GM13977 (cell line): ENCODE results near the gene CFAP43.
A peak's percentile ranks its signal among the peaks of the same experiment; 100 is the strongest.

Experiments used
- DNase-seq: peaks from one replicate; pipeline ENCODE4 v3.0.0; 2012; ENCODE audit warnings: low spot score
- in situ Hi-C: fragments of 300-500 bp; cut with MboI; formaldehyde crosslinking; loops from one replicate; pipeline ENCODE4 v1.12.0; 2022; ENCODE audit warnings: low sequenced_read_pairs, low pct_unique_long_range_greater_than_20kb, mixed read lengths, inconsistent platforms; ENCODE audit not compliant: unreplicated experiment
- TF ChIP-seq, protein P1 (sequence below): IDR thresholded peaks from 2 replicates; pipeline ENCODE4 v1.5.1; 2012; ENCODE audit warnings: mild to moderate bottlenecking, control low read depth; ENCODE audit not compliant: insufficient read depth; ENCODE audit errors: extremely low read depth, missing control alignments

The CFAP43 gene

GRCh38 chr10:104144931-104145330, 87.2 kb downstream of the CFAP43 start:
- DNase-seq: no peak
- TF ChIP-seq, protein P1, sequence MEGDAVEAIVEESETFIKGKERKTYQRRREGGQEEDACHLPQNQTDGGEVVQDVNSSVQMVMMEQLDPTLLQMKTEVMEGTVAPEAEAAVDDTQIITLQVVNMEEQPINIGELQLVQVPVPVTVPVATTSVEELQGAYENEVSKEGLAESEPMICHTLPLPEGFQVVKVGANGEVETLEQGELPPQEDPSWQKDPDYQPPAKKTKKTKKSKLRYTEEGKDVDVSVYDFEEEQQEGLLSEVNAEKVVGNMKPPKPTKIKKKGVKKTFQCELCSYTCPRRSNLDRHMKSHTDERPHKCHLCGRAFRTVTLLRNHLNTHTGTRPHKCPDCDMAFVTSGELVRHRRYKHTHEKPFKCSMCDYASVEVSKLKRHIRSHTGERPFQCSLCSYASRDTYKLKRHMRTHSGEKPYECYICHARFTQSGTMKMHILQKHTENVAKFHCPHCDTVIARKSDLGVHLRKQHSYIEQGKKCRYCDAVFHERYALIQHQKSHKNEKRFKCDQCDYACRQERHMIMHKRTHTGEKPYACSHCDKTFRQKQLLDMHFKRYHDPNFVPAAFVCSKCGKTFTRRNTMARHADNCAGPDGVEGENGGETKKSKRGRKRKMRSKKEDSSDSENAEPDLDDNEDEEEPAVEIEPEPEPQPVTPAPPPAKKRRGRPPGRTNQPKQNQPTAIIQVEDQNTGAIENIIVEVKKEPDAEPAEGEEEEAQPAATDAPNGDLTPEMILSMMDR: no peak
- in situ Hi-C loops: no loop called here

- DNase-seq: no peak
- in situ Hi-C loops: no loop called here
- TF ChIP-seq, protein P1: no peak
Measured at GRCh38 chr10:104143829-104144228, 88.3 kb downstream of the CFAP43 start.

GRCh38 chr10:104142081-104142480, 90.1 kb downstream of the CFAP43 start:
- no peak for DNase-seq
- in situ Hi-C loops: no loop called here
- TF ChIP-seq, protein P1: no peak

- in situ Hi-C loops: no loop called here
- DNase-seq: no peak
- TF ChIP-seq, protein P1: peak; percentile 29
Measured at GRCh38 chr10:104139221-104139620, 92.9 kb downstream of the CFAP43 start.

DNA sequence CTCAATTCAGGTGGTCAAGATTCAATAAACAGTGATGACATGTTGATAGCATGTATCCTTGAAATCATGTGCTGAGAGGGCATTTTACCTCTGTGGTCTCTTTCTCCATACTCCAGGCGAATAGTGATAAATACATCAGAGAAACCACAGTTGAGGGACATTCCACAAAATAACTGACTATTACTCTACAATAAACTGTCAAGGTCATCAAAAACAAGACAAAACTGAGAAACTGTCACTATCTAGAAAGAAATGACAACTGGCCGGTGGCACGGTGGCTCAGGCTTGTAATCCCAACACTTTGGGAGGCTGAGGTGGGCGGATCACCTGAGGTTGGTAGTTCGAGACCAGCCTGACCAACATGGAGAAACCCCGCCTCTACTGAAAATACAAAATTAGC, 94.0 kb downstream of the CFAP43 start:
- TF ChIP-seq, protein P1: no peak
- DNase-seq: no peak
- in situ Hi-C loops: no loop called here

DNA sequence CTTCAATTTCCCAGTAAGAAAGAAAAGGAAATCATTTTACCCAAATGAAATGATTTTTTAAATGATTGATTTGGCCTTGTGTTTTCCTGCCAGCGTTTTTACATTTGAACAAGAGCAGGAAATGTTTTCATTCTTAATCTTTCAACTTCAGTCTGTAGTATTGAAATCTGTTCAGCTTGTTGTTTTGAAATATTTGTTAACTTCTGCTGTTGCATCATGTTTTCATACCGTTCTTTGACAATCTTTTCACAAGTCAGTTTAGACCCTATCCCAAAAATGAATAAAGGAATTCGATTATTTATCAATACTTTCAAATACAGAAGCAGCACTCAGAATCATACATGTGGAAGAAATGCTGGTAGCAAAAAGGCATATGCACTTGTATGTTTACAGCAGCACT, 102.1 kb downstream of the CFAP43 start:
- no peak for DNase-seq
- TF ChIP-seq, protein P1: no peak
- in situ Hi-C loops: no loop called here

GRCh38 chr10:104128214-104128613, 104.0 kb downstream of the CFAP43 start:
- TF ChIP-seq, protein P1: no peak
- DNase-seq: no peak
- in situ Hi-C loops: no loop called here
